Measurements from ENCODE around the gene ACYP1.

The ACYP1 gene

DNA sequence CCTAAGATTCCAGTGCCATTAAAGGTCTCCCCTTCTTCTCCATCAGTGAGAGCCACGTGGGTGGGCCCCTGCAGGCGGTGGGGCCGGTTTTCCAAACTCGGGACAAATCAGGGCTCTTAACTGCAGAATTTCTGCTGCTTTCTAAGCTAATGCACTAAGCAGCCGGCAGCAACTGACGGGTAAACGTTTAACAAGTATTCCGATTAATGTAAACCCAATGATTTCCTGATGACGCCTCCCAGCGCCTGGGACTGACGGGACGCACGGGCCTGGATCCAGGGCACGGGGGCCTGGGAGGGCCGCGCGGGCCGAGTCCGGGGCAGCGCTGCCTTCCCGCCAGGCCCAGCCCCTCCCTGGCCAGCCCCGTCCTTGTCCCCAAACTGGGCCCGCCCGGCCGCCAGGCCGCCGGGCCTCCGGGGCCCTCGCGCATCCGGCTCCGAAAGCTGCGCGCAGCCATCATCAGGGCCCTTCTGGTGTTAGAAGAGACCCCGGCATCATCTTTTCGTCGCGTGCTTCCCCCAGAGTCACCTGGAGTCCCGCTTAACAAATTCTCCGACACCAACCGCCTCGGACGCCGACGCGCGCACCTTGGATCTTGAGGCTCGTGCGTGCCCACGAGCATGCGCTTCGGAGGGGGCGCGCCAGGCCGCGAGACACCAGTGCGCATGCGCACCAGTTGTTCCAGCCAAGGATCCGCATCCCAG is 12.8 kb downstream of the ACYP1 start, which contains the start of gene MLH3:
TSS of gene MLH3 (minus strand) at position 616 of the 704 bp plus-strand sequence. CDS start 1,812 bp downstream, outside the sequence.
- peak within 1 kb of the TSS; percentile 90 for H3K9ac ChIP-seq (ENCODE audit: low read depth, low read length)
- 0 out of 2 replicates have a peak, but pooled peaks cover 7% of the 10 kb centered on the region for H3K36me3 ChIP-seq (ENCODE audit: insufficient read depth, low read length)
- no peaks in the 10 kb centered on the region for H3K9me3 ChIP-seq (ENCODE audit: insufficient read depth, low read depth, low read length)
- WGBS: 1% methylated on average over 59 of the region's 59 CpGs
- H3K27ac ChIP-seq (ENCODE audit: low read depth, low read length): peak within 1 kb of the TSS; percentile 81
- H3K4me3 ChIP-seq (ENCODE audit: low read length): peak within 1 kb of the TSS; percentile 70
- no peaks in the 10 kb centered on the region for H3K4me1 ChIP-seq (ENCODE audit: insufficient read depth, low read length)
- H3K27me3 ChIP-seq (ENCODE audit: insufficient read depth, low read length): no peaks in the 10 kb centered on the region

DNA sequence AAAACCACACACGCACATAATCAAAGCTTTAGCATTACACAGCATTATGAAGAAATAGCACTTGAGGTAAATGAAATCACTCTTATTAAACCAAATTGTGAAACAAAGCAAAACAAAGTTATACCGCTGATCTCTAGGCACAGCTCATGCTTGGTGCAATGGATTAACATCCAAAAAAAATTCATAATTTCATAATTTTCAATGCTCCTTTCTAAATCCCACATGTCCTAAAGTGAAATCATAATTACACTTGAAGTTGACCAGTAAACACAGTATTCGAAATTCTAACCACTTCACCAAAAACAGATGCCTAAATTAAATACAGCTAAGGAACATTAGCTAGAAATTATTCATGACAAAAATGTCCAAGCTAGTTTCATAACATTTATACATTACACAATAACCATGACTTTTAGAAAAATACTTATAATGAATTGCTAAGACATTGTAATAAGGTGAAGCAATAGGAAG is 14.1 kb downstream of the ACYP1 start:
- 0 out of 2 replicates have a peak, but pooled peaks cover 7% of the 10 kb centered on the region for H3K36me3 ChIP-seq (ENCODE audit: insufficient read depth, low read length)
- H3K27ac ChIP-seq (ENCODE audit: low read depth, low read length): no peak overlapping the region
- H3K9me3 ChIP-seq (ENCODE audit: insufficient read depth, low read depth, low read length): no peaks in the 10 kb centered on the region
- no peak overlapping the region for H3K4me3 ChIP-seq (ENCODE audit: low read length)
- H3K4me1 ChIP-seq (ENCODE audit: insufficient read depth, low read length): no peaks in the 10 kb centered on the region
- WGBS: 91% methylated on average over 3 of the region's 3 CpGs
- no peaks in the 10 kb centered on the region for H3K27me3 ChIP-seq (ENCODE audit: insufficient read depth, low read length)
- H3K9ac ChIP-seq (ENCODE audit: low read depth, low read length): no peak overlapping the region

DNA sequence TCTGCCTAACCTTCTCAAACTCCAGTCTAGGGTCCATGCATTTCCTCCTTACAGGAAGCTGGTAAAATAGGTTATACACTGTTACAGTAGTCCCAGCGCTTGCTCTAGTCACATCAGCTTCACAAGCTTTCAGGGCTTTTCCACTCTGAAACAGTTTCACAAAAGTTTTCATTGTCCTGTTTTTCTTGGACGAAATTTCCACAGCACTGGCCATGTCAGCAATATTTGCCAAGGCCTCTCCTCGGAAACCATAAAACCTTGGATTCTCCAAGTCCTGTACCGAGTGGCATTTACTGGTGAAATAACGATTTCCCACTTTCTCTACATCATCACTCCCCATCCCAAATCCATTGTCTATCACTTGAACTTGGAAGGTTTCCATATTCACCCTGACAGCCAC is 14.7 kb downstream of the ACYP1 start:
- Histone ChIP-seq H3K4me1 (ENCODE audit: insufficient read depth, low read length) (no peaks in the 10 kb centered on the region), H3K36me3 (ENCODE audit: insufficient read depth, low read length) (0 out of 2 replicates have a peak, but pooled peaks cover 2% of the 10 kb centered on the region), H3K27me3 (ENCODE audit: insufficient read depth, low read length) (no peaks in the 10 kb centered on the region), H3K4me3 (ENCODE audit: low read length) (no peak overlapping the region), H3K9ac (ENCODE audit: low read depth, low read length) (no peak overlapping the region), H3K9me3 (ENCODE audit: insufficient read depth, low read depth, low read length) (no peaks in the 10 kb centered on the region), H3K27ac (ENCODE audit: low read depth, low read length) (no peak overlapping the region)
- 96% methylated on average over 5 of the region's 5 CpGs for WGBS

DNA sequence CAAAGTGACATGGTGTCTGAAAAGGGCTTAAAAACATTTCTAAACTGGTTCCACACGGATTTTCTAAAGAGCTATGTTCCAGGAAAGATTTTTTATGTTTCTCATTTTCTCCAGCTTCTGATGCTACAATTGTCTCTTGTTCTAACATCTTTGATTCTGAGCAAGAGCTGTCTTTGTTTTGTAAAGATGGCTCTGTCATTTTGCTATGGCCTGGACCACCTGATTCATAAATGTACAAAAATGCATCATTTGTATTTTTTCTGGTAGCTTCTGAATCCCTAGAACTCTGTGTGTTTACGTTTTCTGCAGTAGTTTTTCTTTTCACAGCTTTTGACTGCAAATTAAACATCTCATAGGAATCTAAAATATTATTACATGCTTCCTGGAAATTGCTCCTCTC is 15.7 kb downstream of the ACYP1 start:
- 96% methylated on average over 2 of the region's 2 CpGs for WGBS
- no peak overlapping the region for H3K27ac ChIP-seq (ENCODE audit: low read depth, low read length)
- H3K27me3 ChIP-seq (ENCODE audit: insufficient read depth, low read length): no peaks in the 10 kb centered on the region
- no peak overlapping the region for H3K9ac ChIP-seq (ENCODE audit: low read depth, low read length)
- no peaks in the 10 kb centered on the region for H3K9me3 ChIP-seq (ENCODE audit: insufficient read depth, low read depth, low read length)
- no peaks in the 10 kb centered on the region for H3K4me1 ChIP-seq (ENCODE audit: insufficient read depth, low read length)
- no peak overlapping the region for H3K4me3 ChIP-seq (ENCODE audit: low read length)
- H3K36me3 ChIP-seq (ENCODE audit: insufficient read depth, low read length): 0 out of 2 replicates have a peak, but pooled peaks cover 2% of the 10 kb centered on the region

DNA sequence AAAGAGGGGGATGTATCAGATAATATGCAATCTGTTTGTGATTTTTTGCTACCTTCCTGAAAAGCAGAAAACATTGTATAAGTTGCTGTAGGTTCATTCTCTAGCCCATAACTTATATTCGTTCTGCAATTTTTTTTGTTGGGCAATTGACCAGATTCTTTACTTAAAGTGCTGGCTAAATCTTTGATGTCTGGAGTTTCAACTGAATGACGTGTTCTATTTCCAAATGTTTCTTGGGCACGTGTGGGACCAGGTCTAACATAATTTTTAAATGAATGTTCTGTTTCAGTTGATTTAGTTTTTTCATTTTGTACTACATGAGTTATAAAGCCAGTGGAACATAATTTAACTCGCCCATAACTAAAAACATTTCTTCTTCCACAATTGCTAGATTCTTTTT is 16.3 kb downstream of the ACYP1 start:
- Histone ChIP-seq H3K27me3 (ENCODE audit: insufficient read depth, low read length) (no peaks in the 10 kb centered on the region), H3K9ac (ENCODE audit: low read depth, low read length) (no peak overlapping the region), H3K4me1 (ENCODE audit: insufficient read depth, low read length) (no peaks in the 10 kb centered on the region), H3K9me3 (ENCODE audit: insufficient read depth, low read depth, low read length) (no peaks in the 10 kb centered on the region), H3K27ac (ENCODE audit: low read depth, low read length) (no peak overlapping the region), H3K36me3 (ENCODE audit: insufficient read depth, low read length) (peaks cover 3% of the 10 kb centered on the region; the same call in 1 of the 2 replicates), H3K4me3 (ENCODE audit: low read length) (no peak overlapping the region)
- 90% methylated on average over 4 of the region's 4 CpGs for WGBS

DNA sequence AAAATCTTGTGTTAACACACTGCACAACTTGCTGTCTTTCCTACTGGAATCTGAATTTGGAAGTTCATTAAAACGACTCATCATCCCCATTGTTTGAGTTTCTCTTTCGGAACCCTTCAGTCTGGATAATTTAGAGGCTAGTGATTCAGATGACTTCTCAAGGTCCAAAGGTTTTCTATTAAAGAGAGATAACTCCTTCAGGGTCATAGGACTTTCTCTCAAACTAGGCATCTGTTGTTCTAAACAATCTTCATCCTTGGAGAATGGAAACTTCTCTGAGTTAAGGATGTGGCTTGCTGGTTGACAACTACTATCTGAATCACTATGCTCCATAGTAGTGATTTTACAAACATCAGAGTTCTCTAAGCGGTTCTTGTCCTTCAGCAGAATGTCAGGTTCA is 16.9 kb downstream of the ACYP1 start:
- Histone ChIP-seq H3K4me3 (ENCODE audit: low read length) (no peak overlapping the region), H3K27me3 (ENCODE audit: insufficient read depth, low read length) (no peaks in the 10 kb centered on the region), H3K9ac (ENCODE audit: low read depth, low read length) (no peak overlapping the region), H3K36me3 (ENCODE audit: insufficient read depth, low read length) (peaks cover 9% of the 10 kb centered on the region), H3K4me1 (ENCODE audit: insufficient read depth, low read length) (no peaks in the 10 kb centered on the region), H3K27ac (ENCODE audit: low read depth, low read length) (no peak overlapping the region), H3K9me3 (ENCODE audit: insufficient read depth, low read depth, low read length) (no peaks in the 10 kb centered on the region)
- 91% methylated on average over 3 of the region's 3 CpGs for WGBS

DNA sequence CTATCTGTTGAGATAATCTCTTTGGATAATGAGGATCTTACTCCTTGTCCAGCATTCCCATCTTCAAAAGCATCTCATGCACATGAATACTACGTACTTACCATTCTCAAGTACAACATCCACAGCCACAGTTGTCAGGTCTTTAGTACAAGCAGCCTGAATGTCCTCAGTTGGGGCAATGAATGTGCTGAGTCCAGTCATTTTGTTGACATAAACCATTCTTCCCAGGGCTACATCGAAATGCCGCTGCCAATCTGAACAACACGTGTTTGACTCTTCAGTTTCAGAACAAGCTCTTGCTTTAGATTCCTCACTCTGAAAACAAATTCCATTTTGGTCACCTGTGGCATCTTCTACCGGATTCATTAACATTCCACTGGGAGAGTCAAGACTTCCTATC is 17.5 kb downstream of the ACYP1 start:
- H3K4me1 ChIP-seq (ENCODE audit: insufficient read depth, low read length): no peaks in the 10 kb centered on the region
- no peak overlapping the region for H3K9ac ChIP-seq (ENCODE audit: low read depth, low read length)
- no peak overlapping the region for H3K4me3 ChIP-seq (ENCODE audit: low read length)
- H3K9me3 ChIP-seq (ENCODE audit: insufficient read depth, low read depth, low read length): no peaks in the 10 kb centered on the region
- H3K36me3 ChIP-seq (ENCODE audit: insufficient read depth, low read length): peaks cover 15% of the 10 kb centered on the region
- 93% methylated on average over 5 of the region's 5 CpGs for WGBS
- no peak overlapping the region for H3K27ac ChIP-seq (ENCODE audit: low read depth, low read length)
- H3K27me3 ChIP-seq (ENCODE audit: insufficient read depth, low read length): no peaks in the 10 kb centered on the region

DNA sequence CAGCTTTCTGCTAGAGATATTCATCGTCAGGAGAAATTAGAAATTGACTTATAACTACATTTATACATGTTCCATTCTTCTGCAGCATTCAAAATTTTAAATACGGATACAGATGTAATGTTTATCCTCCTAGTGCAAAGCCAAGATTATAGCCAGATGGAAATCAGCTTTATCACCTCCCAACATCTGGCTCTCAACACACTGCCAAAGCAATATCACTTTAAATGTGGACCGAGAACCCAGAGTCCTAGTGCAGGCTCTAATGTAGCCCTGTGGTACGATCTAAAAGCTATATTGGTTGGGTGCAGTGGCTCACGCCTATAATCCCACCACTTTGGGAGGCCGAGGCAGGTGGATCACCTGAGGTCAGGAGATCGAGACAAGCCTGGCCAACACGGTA is 19.1 kb downstream of the ACYP1 start:
- no peak overlapping the region for H3K27ac ChIP-seq (ENCODE audit: low read depth, low read length)
- H3K4me1 ChIP-seq (ENCODE audit: insufficient read depth, low read length): no peaks in the 10 kb centered on the region
- no peaks in the 10 kb centered on the region for H3K27me3 ChIP-seq (ENCODE audit: insufficient read depth, low read length)
- H3K9me3 ChIP-seq (ENCODE audit: insufficient read depth, low read depth, low read length): no peaks in the 10 kb centered on the region
- WGBS: 99% methylated on average over 8 of the region's 8 CpGs
- peaks cover 22% of the 10 kb centered on the region for H3K36me3 ChIP-seq (ENCODE audit: insufficient read depth, low read length)
- no peak overlapping the region for H3K4me3 ChIP-seq (ENCODE audit: low read length)
- no peak overlapping the region for H3K9ac ChIP-seq (ENCODE audit: low read depth, low read length)

DNA sequence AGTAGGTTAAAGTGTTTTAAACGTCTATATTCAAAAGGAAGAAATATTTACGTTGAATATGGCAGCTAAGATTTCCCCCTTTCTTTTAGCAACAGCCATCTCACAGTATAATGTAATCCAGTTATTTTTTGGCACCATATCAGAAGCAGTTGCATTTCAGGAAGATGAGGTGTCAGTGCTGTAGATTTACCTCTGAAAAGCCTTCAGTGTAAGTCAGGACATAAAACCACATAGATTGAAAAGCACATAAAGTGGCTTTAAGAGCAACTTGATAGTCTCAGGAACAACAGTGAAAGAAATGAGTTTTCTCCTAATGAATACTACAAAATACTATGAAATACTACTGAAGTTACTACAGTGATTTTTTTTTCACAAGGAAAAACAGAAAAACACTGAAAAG is 19.5 kb downstream of the ACYP1 start:
- no peak overlapping the region for H3K4me3 ChIP-seq (ENCODE audit: low read length)
- no peaks in the 10 kb centered on the region for H3K27me3 ChIP-seq (ENCODE audit: insufficient read depth, low read length)
- no peak overlapping the region for H3K9ac ChIP-seq (ENCODE audit: low read depth, low read length)
- no CpG with 5 or more reads among the region's 2 CpGs for WGBS
- H3K4me1 ChIP-seq (ENCODE audit: insufficient read depth, low read length): no peaks in the 10 kb centered on the region
- H3K9me3 ChIP-seq (ENCODE audit: insufficient read depth, low read depth, low read length): no peaks in the 10 kb centered on the region
- no peak overlapping the region for H3K27ac ChIP-seq (ENCODE audit: low read depth, low read length)
- peaks cover 25% of the 10 kb centered on the region for H3K36me3 ChIP-seq (ENCODE audit: insufficient read depth, low read length)

DNA sequence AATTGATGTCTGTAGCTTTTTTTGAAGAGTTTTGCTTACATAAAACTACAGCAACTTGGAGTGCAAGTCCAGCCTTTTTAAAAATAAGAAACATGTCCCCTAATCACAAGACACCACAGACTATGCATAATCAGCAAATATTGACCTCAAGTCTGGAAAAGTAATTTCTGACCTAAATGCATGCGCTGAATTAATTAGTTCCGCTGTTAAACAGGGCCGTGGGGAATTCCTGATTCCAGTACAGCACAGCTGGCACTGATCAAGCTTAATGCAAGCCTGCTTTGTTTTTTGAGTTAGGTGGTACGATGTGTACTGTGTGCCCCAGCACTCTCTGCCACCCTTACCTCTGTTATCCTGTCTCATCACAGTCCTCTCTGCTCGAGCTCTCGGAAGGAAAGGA is 21.8 kb downstream of the ACYP1 start:
- Histone ChIP-seq H3K4me3 (ENCODE audit: low read length) (no peak overlapping the region), H3K9me3 (ENCODE audit: insufficient read depth, low read depth, low read length) (no peaks in the 10 kb centered on the region), H3K27me3 (ENCODE audit: insufficient read depth, low read length) (no peaks in the 10 kb centered on the region), H3K27ac (ENCODE audit: low read depth, low read length) (no peak overlapping the region), H3K4me1 (ENCODE audit: insufficient read depth, low read length) (no peaks in the 10 kb centered on the region), H3K9ac (ENCODE audit: low read depth, low read length) (no peak overlapping the region), H3K36me3 (ENCODE audit: insufficient read depth, low read length) (peaks cover 41% of the 10 kb centered on the region)
- 94% methylated on average over 5 of the region's 6 CpGs for WGBS

DNA sequence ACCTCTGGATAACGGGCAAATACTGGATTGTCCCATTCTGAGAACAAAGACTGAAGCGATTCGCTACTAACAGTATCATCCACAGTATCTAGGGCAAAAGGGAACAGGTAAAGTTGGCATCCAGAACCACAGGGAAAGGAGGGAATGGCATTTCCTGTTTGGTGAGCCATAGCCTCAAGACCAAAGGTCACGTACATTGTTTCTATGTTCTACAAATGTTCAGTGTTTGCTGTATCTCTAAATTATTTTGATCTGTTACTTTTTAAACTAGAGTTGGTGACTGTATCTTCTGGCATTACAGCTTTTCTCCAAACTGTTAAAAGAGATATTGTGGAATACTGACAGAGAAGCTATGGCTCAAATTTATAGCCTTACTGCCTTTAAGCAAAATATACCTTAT is 22.2 kb downstream of the ACYP1 start:
- Histone ChIP-seq H3K9ac (ENCODE audit: low read depth, low read length) (no peak overlapping the region), H3K27me3 (ENCODE audit: insufficient read depth, low read length) (no peaks in the 10 kb centered on the region), H3K4me1 (ENCODE audit: insufficient read depth, low read length) (no peaks in the 10 kb centered on the region), H3K4me3 (ENCODE audit: low read length) (no peak overlapping the region), H3K9me3 (ENCODE audit: insufficient read depth, low read depth, low read length) (no peaks in the 10 kb centered on the region), H3K27ac (ENCODE audit: low read depth, low read length) (no peak overlapping the region), H3K36me3 (ENCODE audit: insufficient read depth, low read length) (peaks cover 44% of the 10 kb centered on the region)
- WGBS: 95% methylated on average over 4 of the region's 4 CpGs
